Endothelial cell of umbilical vein (primary cell): Measurements from ENCODE around the gene BSDC1. TPM values are rescaled to one million over a fixed set of nuclear protein-coding genes. Genes with fewer than 3 reads are reported as not detected.
A peak's percentile ranks its signal among the peaks of the same experiment; 100 is the strongest.

Source experiments
- BruUV-seq: library from RNA; stranded (reverse); fragments of 400-500 nt; replicated peaks from 2 replicates; lab custom pipeline; 2021; lab: Mats Ljungman, UMichigan
- CTCF ChIA-PET: fragments of 300-600, 350-600 bp; sonication (Branson Sonifier 250); formaldehyde crosslinking; loops from one replicate; lab custom pipeline; 2021; ENCODE audit warnings: antibody characterized with exemption, inconsistent platforms; lab: Charles Lee
- POLR2A ChIA-PET: fragments of 300-600, 350-600 bp; sonication (Branson Sonifier 250); formaldehyde crosslinking; loops from one replicate; lab custom pipeline; 2021; ENCODE audit warnings: antibody characterized with exemption, inconsistent platforms; lab: Charles Lee
- DNase-seq: peaks from one replicate; pipeline ENCODE4 v3.0.0-alpha.2; 2011; ENCODE audit warnings: low read depth, low spot score
- FAIRE-seq: peaks from 2 replicates; lab custom pipeline; 2011; peaks lifted over from hg19 to GRCh38; lab: Jason Lieb, UNC
- H2AFZ ChIP-seq: 2 replicates; pipeline ENCODE4 v1.6.0; 2012; ENCODE audit warnings: low read depth, low read length, control low read depth, inconsistent platforms
- H3K27ac ChIP-seq: 2 replicates; pipeline ENCODE4 v1.5.1; 2011; ENCODE audit warnings: low read depth, mild to moderate bottlenecking, control low read depth, low read length, moderate library complexity; ENCODE audit not compliant: insufficient read depth
- H3K27me3 ChIP-seq, 2 experiments: 2 replicates each; pipeline versions ENCODE4 v1.6.0 to v1.6.1; 2011; ENCODE audit warnings: low read length in 2 of 2, mixed read lengths in 1 of 2; ENCODE audit not compliant: control insufficient read depth in 2 of 2, insufficient read depth in 2 of 2
- H3K36me3 ChIP-seq, 2 experiments: 2 replicates in 1 of 2; 3 replicates in 1 of 2; pipeline ENCODE4 v1.5.1; 2011; ENCODE audit warnings: low read length in 2 of 2, mild to moderate bottlenecking in 1 of 2, moderate library complexity in 1 of 2; ENCODE audit not compliant: control insufficient read depth in 2 of 2, insufficient read depth in 2 of 2; ENCODE audit errors: extremely low read depth in 1 of 2
- H3K4me1 ChIP-seq: 3 replicates; pipeline ENCODE4 v1.5.1; 2011; ENCODE audit warnings: mild to moderate bottlenecking, low read length; ENCODE audit not compliant: control insufficient read depth, insufficient read depth; ENCODE audit errors: extremely low read depth
- H3K4me2 ChIP-seq: 2 replicates; pipeline ENCODE4 v1.6.1; 2011; ENCODE audit warnings: low read length, control low read depth, mixed read lengths; ENCODE audit not compliant: insufficient read depth
- H3K4me3 ChIP-seq, 3 experiments: fragments of 200-600 bp in 1 of 3; sonication (generic), shearing (Covaris generic) in 1 of 3; replicated peaks in 1 of 3; 2 replicates each; pipeline ENCODE4 v1.5.1; 2011 to 2016; ENCODE audit warnings: control low read depth in 3 of 3, low read length in 3 of 3, mild to moderate bottlenecking in 2 of 3, inconsistent platforms in 1 of 3, low read depth in 1 of 3, moderate library complexity in 1 of 3; ENCODE audit not compliant: insufficient read depth in 1 of 3
- H3K79me2 ChIP-seq: 2 replicates; pipeline ENCODE4 v1.6.0; 2012; ENCODE audit warnings: low read length, inconsistent platforms; ENCODE audit not compliant: control insufficient read depth, insufficient read depth
- H3K9ac ChIP-seq: replicated peaks from 2 replicates; pipeline ENCODE3; 2011; ENCODE audit warnings: low read length, control low read depth; ENCODE audit not compliant: insufficient read depth; ENCODE audit errors: extremely low read depth
- H3K9me1 ChIP-seq: replicated peaks from 3 replicates; pipeline ENCODE4 v1.6.0; 2011; ENCODE audit warnings: mild to moderate bottlenecking, low read length; ENCODE audit not compliant: control insufficient read depth, insufficient read depth; ENCODE audit errors: extremely low read depth
- H3K9me3 ChIP-seq: replicated peaks from 2 replicates; pipeline ENCODE4 v1.5.1; 2012; ENCODE audit warnings: low read length, inconsistent platforms; ENCODE audit not compliant: control insufficient read depth, insufficient read depth
- H4K20me1 ChIP-seq: replicated peaks from 2 replicates; pipeline ENCODE3; 2011; ENCODE audit warnings: mild to moderate bottlenecking, low read length; ENCODE audit not compliant: control insufficient read depth, insufficient read depth; ENCODE audit errors: extremely low read depth
- CTCF ChIP-seq, 2 donors: IDR thresholded peaks; 1 replicate in 1 of 2; 2 replicates in 1 of 2; pipeline ENCODE4 v1.5.1; 2011; ENCODE audit warnings: low read length in 2 of 2, mild to moderate bottlenecking in 2 of 2, moderate library complexity in 2 of 2, control low read depth in 1 of 2, inconsistent platforms in 1 of 2, low read depth in 1 of 2; ENCODE audit not compliant: insufficient read depth in 1 of 2; ENCODE audit errors: extremely low read depth in 1 of 2
- FOS ChIP-seq: IDR thresholded peaks from 2 replicates; pipeline ENCODE4 v1.6.1; 2011; ENCODE audit warnings: mild to moderate bottlenecking, low read length, moderate library complexity, borderline replicate concordance; ENCODE audit not compliant: insufficient read depth
- POLR2A ChIP-seq: IDR thresholded peaks from 2 replicates; pipeline ENCODE4 v1.6.1; 2012; ENCODE audit warnings: low read depth, mild to moderate bottlenecking, control low read depth, low read length
- POLR2AphosphoS5 ChIP-seq: IDR thresholded peaks from 2 replicates; pipeline ENCODE4 v1.6.1; 2012; ENCODE audit warnings: low read depth, mild to moderate bottlenecking, control low read depth, low read length, moderate library complexity; ENCODE audit not compliant: insufficient read depth
- dilution Hi-C: fragments of 300-500 bp; cut with MboI; formaldehyde crosslinking; loops from one replicate; pipeline ENCODE4 v1.15.0; 2019; ENCODE audit warnings: low sequenced_read_pairs; ENCODE audit not compliant: extremely low pct_ligation_motif_present
- intact Hi-C: fragments of 100-400 bp; cut with micrococcal nuclease; formaldehyde crosslinking; loops from one replicate; pipeline ENCODE4 v1.10.0; 2022
- polyA plus RNA-seq, 4 experiments: library from polyadenylated mRNA; depleted of rRNA in 3 of 4; stranded (reverse) in 3 of 4; unstranded in 1 of 4; fragments of >200 nt; gene quantifications; 2 replicates each; pipeline versions ENCODE4 v1.2.1 to v1.2.3, GENCODE V29; 2011 to 2012; ENCODE audit warnings: missing spikeins in 1 of 4
- total RNA-seq: library from RNA; stranded (reverse); gene quantifications from 2 replicates; pipeline ENCODE4 v1.2.3, GENCODE V29; 2021

The BSDC1 gene
- total and polyA plus RNA-seq, 2 donors (not counting 3 experiments of a cell fraction or from before 2014, with no cell fraction given) = 44.3 to 64.6 TPM

GRCh38 chr1:32351399-32352238 is 42.6 kb downstream of the BSDC1 start:
- H3K79me2 ChIP-seq = no peaks in the 10 kb centered on the region
- FAIRE-seq (peak; percentile 77), DNase-seq (peak; percentile 91)
- no peaks in the 10 kb centered on the region for H3K36me3 ChIP-seq
- TF ChIP-seq POLR2A (peak; percentile 80), POLR2AphosphoS5 (peak; percentile 87), CTCF (IDR thresholded peaks at IDR 0.05; ENCODE audit: extremely low read depth in 1 of 2, insufficient read depth in 1 of 2, low read depth in 1 of 2, low read length in 2 of 2) (peak in 1 of 2 donors; percentile 11), FOS (no peak)
- H2AFZ ChIP-seq = peak overlapping the region; percentile 95
- no peaks in the 10 kb centered on the region for H3K9me3 ChIP-seq
- peak overlapping the region; percentile 77 for H3K27ac ChIP-seq
- peaks cover 34% of the 10 kb centered on the region for H3K4me1 ChIP-seq
- peak overlapping the region; percentile 88 for H3K9ac ChIP-seq
- H3K4me2 ChIP-seq = peak overlapping the region; percentile 78
- CTCF ChIA-PET = interaction anchor here (1.0 to 2.8 kb wide), 6 partner anchors 11 to 136 kb away, joined by 4 to 12 read pairs (median 8); partner anchors contain the start of genes FAM229A, MARCKSL1 and TSSK3
- intact Hi-C loops = loop anchor here (1.0 kb wide), 2 partner anchors 15 to 43 kb away; partner anchors contain the start of genes BSDC1 and MARCKSL1
- no peaks in the 10 kb centered on the region for H3K27me3 ChIP-seq
- no peaks in the 10 kb centered on the region for H3K9me1 ChIP-seq
- POLR2A ChIA-PET = interaction anchor here (0.6 to 4.4 kb wide), 8 partner anchors 8 to 119 kb away, joined by 3 to 50 read pairs (median 4); partner anchors contain the start of genes BSDC1 and MARCKSL1
- dilution Hi-C loops = no loop called here
- BruUV-seq = no TSS peak
- no peaks in the 10 kb centered on the region for H4K20me1 ChIP-seq
- H3K4me3 ChIP-seq = peak overlapping the region; percentile 36 to 56 (median 55)
